SHP77 treated with DMSO at 0.1 percent for 48 hours (cell line): ENCODE measurements around the gene FIBIN.
"Not testable (repeated sequence)": the region's sequence is repeated elsewhere in the genome, so short reads cannot be mapped to it uniquely, and the experiment has no call there.

ENCODE experiments used
- DNase-seq: peaks from one replicate; lab custom pipeline; 2025; lab: John Stamatoyannopoulos, UW

Gene FIBIN

GRCh38 chr11:26993965-26994457 lies at the start of gene FIBIN:
FIBIN (plus strand) TSS chr11:26994112; CDS start chr11:26994527, 415 bp downstream.
- DNase-seq: no peak

- no peak for DNase-seq
Observed at GRCh38 chr11:26944866-26945664, 48.8 kb upstream of the FIBIN start.

- no peak for DNase-seq
Observed at GRCh38 chr11:26946257-26946716, 47.6 kb upstream of the FIBIN start.

- DNase-seq: no peak
Observed at GRCh38 chr11:26947379-26947844, 46.5 kb upstream of the FIBIN start.

GRCh38 chr11:26947904-26948639 lies 45.8 kb upstream of the FIBIN start:
- DNase-seq: no peak

- no peak for DNase-seq
Observed at GRCh38 chr11:26948881-26949280, 45.0 kb upstream of the FIBIN start.

GRCh38 chr11:26949846-26950245 lies 44.1 kb upstream of the FIBIN start:
- no peak for DNase-seq

GRCh38 chr11:26950260-26950719 lies 43.6 kb upstream of the FIBIN start:
- DNase-seq: no peak

- no peak for DNase-seq
Observed at GRCh38 chr11:26951809-26952515, 42.0 kb upstream of the FIBIN start.

- DNase-seq: no peak
Observed at GRCh38 chr11:26953770-26954392, 40.0 kb upstream of the FIBIN start.

- DNase-seq: no peak
Observed at GRCh38 chr11:26958005-26958701, 35.8 kb upstream of the FIBIN start.

- DNase-seq: no peak
Observed at GRCh38 chr11:26958702-26959049, 35.2 kb upstream of the FIBIN start.

GRCh38 chr11:26960281-26960680 lies 33.6 kb upstream of the FIBIN start:
- DNase-seq: no peak

GRCh38 chr11:26963764-26964163 lies 30.1 kb upstream of the FIBIN start:
- no peak for DNase-seq

GRCh38 chr11:26964339-26964738 lies 29.6 kb upstream of the FIBIN start:
- no peak for DNase-seq

- not testable (repeated sequence) for DNase-seq
Observed at GRCh38 chr11:26964847-26965485, 28.9 kb upstream of the FIBIN start.

- DNase-seq: no peak
Observed at GRCh38 chr11:26971961-26972360, 22.0 kb upstream of the FIBIN start.

GRCh38 chr11:26974069-26974783 lies 19.7 kb upstream of the FIBIN start:
- DNase-seq: no peak

GRCh38 chr11:26974996-26975395 lies 18.9 kb upstream of the FIBIN start:
- no peak for DNase-seq

- DNase-seq: no peak
Observed at GRCh38 chr11:26976389-26976788, 17.5 kb upstream of the FIBIN start.
